Osteocyte (in vitro differentiated cells): Measurements from ENCODE around the gene EBF3. TPM values are rescaled to one million over a fixed set of nuclear protein-coding genes. Genes with fewer than 3 reads are reported as not detected.

Experiments used
- DNase-seq: peaks from one replicate; pipeline ENCODE4 v3.0.0; 2021; ENCODE audit warnings: mixed read lengths; ENCODE audit not compliant: unreplicated experiment; ENCODE audit errors: extremely low spot score
- H3K27ac Mint-ChIP-seq: one replicate; pipeline ENCODE4 v1.8.0; 2021; ENCODE audit warnings: mild to moderate bottlenecking, mixed read lengths; ENCODE audit not compliant: unreplicated experiment
- H3K27me3 Mint-ChIP-seq: one replicate; pipeline ENCODE4 v1.8.0; 2021; ENCODE audit warnings: mixed read lengths; ENCODE audit not compliant: unreplicated experiment
- H3K36me3 Mint-ChIP-seq: one replicate; pipeline ENCODE4 v1.8.0; 2021; ENCODE audit warnings: mixed read lengths; ENCODE audit not compliant: unreplicated experiment
- H3K4me1 Mint-ChIP-seq: one replicate; pipeline ENCODE4 v1.8.0; 2021; ENCODE audit warnings: mixed read lengths; ENCODE audit not compliant: unreplicated experiment
- H3K4me3 Mint-ChIP-seq: one replicate; pipeline ENCODE4 v1.8.0; 2021; ENCODE audit warnings: mild to moderate bottlenecking, moderate library complexity, mixed read lengths; ENCODE audit not compliant: unreplicated experiment
- H3K9me3 Mint-ChIP-seq: one replicate; pipeline ENCODE4 v1.8.0; 2021; ENCODE audit warnings: mixed read lengths; ENCODE audit not compliant: unreplicated experiment
- CTCF ChIP-seq: fragments of 200-600 bp; sonication (generic); IDR thresholded peaks from 2 replicates; pipeline ENCODE4 v1.5.0; 2021; ENCODE audit warnings: antibody characterized with exemption, mild to moderate bottlenecking, moderate library complexity
- total RNA-seq: library from RNA; stranded (reverse); gene quantifications from 2 replicates; pipeline ENCODE4 v1.2.1, GENCODE V29; 2021

EBF3 gene
- total RNA-seq, 1 donor from 2014 or later, result 0.59 TPM

DNA sequence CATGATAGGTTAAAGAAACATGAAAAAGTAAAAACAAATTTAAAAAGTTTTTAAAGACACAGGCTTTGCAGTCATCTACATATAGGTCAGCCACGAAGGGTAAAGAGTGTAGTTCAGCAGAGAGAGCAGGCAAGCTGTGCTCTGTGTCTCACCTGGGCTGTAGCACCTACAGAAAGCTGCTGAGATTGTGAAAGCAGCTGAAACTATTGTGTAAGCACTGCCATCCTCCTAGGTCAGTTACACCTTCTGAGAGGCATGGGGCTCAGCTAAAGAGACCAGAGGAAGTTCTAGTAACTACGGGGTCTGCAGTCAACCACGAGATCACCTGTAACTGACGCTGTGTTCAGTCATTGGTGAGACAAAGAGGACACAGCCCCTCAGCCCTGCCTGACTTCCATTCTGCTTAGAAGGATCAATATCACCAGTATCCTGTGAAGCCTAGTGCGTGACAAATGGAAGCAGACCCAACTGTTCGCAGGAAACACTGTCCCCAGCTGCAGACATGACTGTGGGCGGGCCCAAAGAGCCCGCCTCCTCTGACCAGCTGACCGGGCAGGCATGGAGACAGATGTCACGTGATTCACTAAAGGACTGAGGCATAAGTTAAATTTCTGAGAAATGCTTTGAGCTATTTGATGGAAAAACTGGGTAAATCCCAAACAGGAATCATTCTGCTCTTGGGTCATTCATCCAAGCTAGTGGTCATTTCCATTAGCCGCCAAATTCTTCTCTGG lies 87.9 kb downstream of the EBF3 start:
- Mint-ChIP-seq H3K27me3 (no peaks in the 10 kb centered on the region), H3K4me1 (no peaks in the 10 kb centered on the region), H3K36me3 (no peaks in the 10 kb centered on the region), H3K9me3 (peaks cover 4% of the 10 kb centered on the region), H3K27ac (no peak overlapping the region), H3K4me3 (no peak overlapping the region)
- no peak for DNase-seq
- TF ChIP-seq CTCF, result no peak

DNA sequence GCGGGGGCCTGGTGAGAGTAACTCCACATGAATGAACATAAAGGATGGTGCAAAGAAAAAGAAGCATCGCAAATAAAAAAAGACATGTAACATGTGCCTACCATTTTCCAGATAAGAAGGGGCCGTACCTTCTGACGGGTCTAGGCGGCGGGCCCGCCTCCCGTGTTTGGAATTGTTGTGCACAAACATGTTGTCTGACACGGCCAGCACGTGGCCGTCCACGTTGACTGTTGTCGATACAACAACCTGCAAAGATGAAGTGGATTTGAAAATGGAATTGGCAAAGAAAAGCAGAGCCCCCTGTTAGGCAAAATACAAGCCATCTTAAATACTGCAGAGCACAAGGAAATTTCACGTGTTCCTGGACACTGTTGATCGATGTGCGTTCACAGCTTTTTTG lies 90.7 kb downstream of the EBF3 start:
- Mint-ChIP-seq H3K4me3 (no peak overlapping the region), H3K36me3 (no peaks in the 10 kb centered on the region), H3K27me3 (no peaks in the 10 kb centered on the region), H3K4me1 (no peaks in the 10 kb centered on the region), H3K27ac (no peak overlapping the region), H3K9me3 (peaks cover 4% of the 10 kb centered on the region)
- no peak for TF ChIP-seq CTCF
- DNase-seq, result no peak

GRCh38 chr10:129871966-129872365 lies 92.1 kb downstream of the EBF3 start:
- H3K4me3 Mint-ChIP-seq, result no peak overlapping the region
- H3K4me1 Mint-ChIP-seq, result no peaks in the 10 kb centered on the region
- H3K9me3 Mint-ChIP-seq, result no peaks in the 10 kb centered on the region
- no peaks in the 10 kb centered on the region for H3K36me3 Mint-ChIP-seq
- H3K27me3 Mint-ChIP-seq, result no peaks in the 10 kb centered on the region
- no peak for TF ChIP-seq CTCF
- DNase-seq, result no peak
- H3K27ac Mint-ChIP-seq, result no peak overlapping the region

DNA sequence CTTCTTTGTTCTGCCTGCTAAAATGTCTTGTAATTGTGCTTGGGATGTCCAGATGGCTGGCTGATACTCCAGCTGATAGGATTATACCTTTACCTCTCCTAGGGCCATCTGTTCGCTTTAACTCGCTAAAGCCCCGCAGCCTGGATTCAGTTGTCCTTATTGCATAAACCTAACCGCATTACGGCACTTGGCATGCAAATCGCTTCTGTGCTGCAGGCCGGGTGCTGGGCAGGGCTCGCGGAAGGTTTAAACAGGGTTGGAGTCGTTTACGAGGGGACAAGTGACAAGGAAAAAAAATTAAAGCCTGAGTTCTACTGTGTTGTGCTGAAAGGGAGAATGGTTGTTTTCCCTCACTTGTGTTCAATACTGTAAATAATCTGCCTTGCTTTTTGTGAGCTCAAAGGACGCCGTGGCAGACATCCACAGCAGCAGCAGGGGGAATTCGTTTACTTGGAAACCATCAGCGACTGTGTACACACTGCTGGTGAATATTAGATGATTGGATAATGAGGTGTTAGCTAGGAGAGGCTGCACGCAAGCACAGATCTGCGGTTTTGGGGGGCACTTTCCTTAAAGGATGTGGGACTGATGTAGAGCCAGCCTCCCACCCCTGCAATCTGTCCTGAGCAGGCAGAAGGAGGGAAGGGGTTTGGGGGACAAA lies 93.0 kb downstream of the EBF3 start:
- H3K9me3 Mint-ChIP-seq, result no peaks in the 10 kb centered on the region
- H3K4me1 Mint-ChIP-seq, result no peaks in the 10 kb centered on the region
- H3K4me3 Mint-ChIP-seq, result no peak overlapping the region
- H3K27ac Mint-ChIP-seq, result no peak overlapping the region
- no peaks in the 10 kb centered on the region for H3K36me3 Mint-ChIP-seq
- no peak for TF ChIP-seq CTCF
- no peak for DNase-seq
- no peaks in the 10 kb centered on the region for H3K27me3 Mint-ChIP-seq

GRCh38 chr10:129870474-129870757 lies 93.7 kb downstream of the EBF3 start:
- no peaks in the 10 kb centered on the region for H3K36me3 Mint-ChIP-seq
- H3K27me3 Mint-ChIP-seq, result no peaks in the 10 kb centered on the region
- H3K4me1 Mint-ChIP-seq, result no peaks in the 10 kb centered on the region
- TF ChIP-seq CTCF, result no peak
- no peak overlapping the region for H3K4me3 Mint-ChIP-seq
- DNase-seq, result no peak
- H3K9me3 Mint-ChIP-seq, result no peaks in the 10 kb centered on the region
- no peak overlapping the region for H3K27ac Mint-ChIP-seq
